GM18951 (cell line): ENCODE measurements around the gene RRAGD.

Source experiments
- POLR2A ChIP-seq: IDR thresholded peaks from 4 replicates; pipeline ENCODE4 v1.6.1; 2011; ENCODE audit warnings: mild to moderate bottlenecking; ENCODE audit not compliant: insufficient read length, insufficient read depth; ENCODE audit errors: extremely low read depth
- in situ Hi-C: fragments of 300-500 bp; cut with MboI; formaldehyde crosslinking; loops from one replicate; pipeline ENCODE4 v1.12.0; 2022; ENCODE audit warnings: low sequenced_read_pairs, mixed read lengths, inconsistent platforms; ENCODE audit not compliant: unreplicated experiment

RRAGD gene, protein sequence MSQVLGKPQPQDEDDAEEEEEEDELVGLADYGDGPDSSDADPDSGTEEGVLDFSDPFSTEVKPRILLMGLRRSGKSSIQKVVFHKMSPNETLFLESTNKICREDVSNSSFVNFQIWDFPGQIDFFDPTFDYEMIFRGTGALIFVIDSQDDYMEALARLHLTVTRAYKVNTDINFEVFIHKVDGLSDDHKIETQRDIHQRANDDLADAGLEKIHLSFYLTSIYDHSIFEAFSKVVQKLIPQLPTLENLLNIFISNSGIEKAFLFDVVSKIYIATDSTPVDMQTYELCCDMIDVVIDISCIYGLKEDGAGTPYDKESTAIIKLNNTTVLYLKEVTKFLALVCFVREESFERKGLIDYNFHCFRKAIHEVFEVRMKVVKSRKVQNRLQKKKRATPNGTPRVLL

DNA sequence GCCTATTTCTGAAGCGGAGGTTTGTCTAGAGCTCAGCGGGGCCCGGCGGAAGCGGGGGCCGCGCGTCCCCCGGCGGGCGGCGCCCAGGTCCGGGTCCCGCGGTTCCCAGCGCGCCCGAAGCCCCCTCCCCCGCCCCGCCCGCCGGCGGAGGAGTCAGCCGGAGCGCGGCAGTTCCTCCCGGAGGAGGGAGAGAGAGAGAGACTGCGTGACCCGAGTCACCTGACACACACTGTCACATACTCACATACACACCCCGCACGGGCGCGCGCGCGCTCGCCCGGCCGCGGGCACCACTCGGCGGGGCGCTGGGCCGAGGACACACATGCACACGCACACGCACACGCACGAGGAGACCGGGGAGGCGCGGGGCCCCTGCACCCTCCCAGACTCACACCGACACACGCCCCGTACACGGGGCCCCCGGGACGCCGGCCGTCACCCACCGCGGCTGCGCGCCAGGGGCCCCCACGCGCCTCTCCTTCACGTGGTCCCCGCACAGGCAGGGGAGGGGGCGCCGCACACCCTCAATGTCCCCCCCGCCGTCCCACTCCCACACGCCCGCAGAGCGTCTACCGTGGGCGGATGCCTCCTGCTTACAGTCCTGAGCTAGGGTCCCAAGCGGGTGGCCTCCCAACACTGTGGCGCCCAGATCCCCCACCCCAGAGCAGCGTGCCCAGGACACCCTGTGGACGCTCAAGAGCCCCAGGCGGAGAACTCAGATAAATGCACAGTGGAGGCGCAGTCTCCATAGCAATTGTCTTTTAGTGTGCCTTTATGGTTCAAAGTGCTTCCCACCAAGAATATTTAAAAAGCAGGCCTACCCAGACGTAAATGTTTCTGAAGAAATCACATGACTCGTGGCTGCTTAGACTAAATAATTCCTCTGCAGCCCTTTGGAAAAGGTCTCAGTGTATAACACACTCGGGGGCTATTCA, at the start of gene RRAGD:
Gene RRAGD (minus strand): TSS at position 203 of the 935 bp plus-strand sequence. CDS start 280 bp downstream, outside the sequence.
- no peak for TF ChIP-seq POLR2A
- in situ Hi-C loops, result no loop called here

GRCh38 chr6:89460713-89461112, 48.6 kb upstream of the RRAGD start:
- no peak for TF ChIP-seq POLR2A
- in situ Hi-C loops, result no loop called here

DNA sequence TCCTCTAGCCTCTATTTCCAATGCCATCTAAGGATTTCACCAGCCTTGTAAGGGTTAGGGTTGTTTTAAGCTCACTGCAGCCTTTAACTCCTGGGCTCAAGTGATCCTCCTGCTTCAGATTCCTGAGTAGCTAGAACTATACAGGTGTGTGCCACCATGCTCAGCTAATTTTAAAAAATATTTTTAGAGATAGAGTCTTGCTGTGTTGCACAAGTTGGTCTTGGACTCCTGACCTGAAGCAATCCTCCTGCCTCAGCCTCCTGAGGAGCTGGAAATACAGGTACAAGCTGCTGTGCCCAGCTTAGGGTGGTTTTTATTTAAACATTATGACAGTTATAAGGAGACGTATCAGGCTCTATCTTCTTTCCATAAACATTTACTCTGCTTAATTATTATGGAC, 47.4 kb upstream of the RRAGD start:
- in situ Hi-C loops, result no loop called here
- TF ChIP-seq POLR2A, result no peak

- in situ Hi-C loops, result no loop called here
- TF ChIP-seq POLR2A, result no peak
These were observed 46.6 kb upstream of the RRAGD start for GRCh38 chr6:89458704-89459103.

DNA sequence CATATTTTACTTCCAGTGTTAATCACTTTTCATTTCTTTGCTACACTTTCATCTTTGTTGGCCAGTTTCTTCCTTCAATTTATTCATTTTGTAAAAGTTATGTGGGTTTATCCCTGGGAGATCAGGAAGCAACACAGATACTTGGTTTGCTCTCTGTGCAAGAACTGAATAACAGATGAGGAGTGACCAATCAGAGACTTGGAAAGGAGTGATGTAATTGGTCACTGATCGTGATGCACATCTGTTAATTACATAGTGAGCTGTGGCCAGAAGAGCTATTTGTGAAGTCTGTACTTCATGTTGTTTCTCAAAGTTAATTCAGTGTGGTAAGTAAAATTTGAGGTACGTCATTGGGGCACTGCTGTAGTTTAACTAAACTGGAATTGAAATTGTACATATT, 42.2 kb upstream of the RRAGD start:
- no peak for TF ChIP-seq POLR2A
- in situ Hi-C loops, result no loop called here

DNA sequence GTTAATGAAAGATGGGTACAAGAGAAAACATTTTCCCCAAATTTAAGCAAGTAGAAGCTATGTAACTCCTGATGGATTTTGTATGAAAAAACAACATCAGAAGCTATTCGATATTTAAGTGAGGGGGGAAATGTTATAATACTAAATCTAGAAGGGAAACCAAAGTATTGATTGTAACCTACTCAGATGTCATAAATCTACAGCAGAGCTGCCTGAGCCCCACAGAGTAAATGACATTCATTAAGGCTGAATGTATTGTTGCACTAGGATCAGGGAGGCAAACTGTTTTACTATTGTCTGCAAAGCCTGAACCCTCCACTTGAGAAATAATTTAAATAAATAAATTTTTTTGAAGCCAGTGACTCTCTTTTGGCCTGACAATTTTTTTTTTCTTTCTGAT, 40.2 kb upstream of the RRAGD start:
- no peak for TF ChIP-seq POLR2A
- in situ Hi-C loops, result no loop called here

DNA sequence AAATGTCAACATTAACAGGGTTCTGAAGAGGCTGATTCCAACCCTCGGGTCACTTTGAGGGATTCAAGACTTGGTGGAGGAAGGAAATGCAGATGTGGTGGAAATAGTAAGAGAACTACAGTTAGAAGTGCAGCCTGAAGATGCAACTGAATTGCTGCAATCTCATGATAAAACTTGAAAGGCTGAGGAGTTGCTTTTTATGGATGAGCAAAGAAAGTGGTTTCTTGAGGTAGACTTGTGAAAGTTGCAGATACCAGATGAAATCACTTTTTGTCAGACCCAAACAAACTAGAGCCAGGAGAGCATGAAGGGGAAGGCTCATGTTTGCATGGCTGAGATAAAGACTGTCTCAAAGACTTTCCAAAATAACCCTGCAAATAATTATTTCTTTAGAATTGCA, 37.1 kb upstream of the RRAGD start:
- in situ Hi-C loops, result no loop called here
- TF ChIP-seq POLR2A, result no peak

- TF ChIP-seq POLR2A, result no peak
These were observed 31.6 kb upstream of the RRAGD start for GRCh38 chr6:89443658-89444057.

DNA sequence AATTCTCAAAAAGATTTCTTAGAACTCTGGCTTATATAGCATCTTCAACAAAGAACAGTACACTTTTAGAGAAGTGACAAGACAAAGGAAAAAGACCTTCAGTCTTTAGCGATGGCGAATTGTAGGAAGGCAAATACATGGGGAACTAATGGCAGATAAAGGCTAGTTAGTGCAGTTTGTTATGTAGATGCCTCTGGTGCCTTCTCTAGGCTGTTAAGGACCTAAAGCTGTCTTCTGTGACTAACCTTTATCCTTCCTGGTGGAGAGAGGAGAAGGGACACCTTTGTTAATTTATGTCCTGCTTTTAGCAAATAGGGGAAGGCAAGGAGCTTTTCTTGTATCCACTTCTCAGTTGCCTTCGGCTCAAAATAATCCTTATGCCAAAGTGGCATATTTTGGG, 28.1 kb upstream of the RRAGD start:
- in situ Hi-C loops, result no loop called here
- TF ChIP-seq POLR2A, result no peak

More at GRCh38 chr6:89443658-89444057, 31.6 kb upstream of the RRAGD start:
- in situ Hi-C loops, result no loop called here

DNA sequence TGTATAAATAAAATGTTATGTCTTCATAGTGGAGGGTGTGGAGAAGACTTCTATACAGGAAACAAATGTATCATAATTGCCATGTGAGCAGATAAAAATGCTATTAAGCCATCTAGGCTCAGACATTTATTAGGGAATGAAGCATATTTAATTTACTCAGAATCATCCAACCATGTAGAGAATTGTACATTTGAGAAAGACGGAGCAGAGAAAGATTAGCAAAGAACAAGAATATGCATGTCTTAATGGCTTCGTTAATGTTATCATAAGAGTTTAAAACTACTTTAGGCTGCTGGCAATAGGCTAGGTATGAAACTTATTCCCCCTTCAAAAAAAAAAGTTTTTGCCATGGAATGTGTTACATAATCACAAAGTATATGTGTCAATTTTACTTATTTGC, 26.9 kb upstream of the RRAGD start:
- in situ Hi-C loops, result loop anchor here (10.0 kb wide), 1 partner anchor 176 kb away; no protein-coding TSS in a partner anchor
- TF ChIP-seq POLR2A, result no peak

DNA sequence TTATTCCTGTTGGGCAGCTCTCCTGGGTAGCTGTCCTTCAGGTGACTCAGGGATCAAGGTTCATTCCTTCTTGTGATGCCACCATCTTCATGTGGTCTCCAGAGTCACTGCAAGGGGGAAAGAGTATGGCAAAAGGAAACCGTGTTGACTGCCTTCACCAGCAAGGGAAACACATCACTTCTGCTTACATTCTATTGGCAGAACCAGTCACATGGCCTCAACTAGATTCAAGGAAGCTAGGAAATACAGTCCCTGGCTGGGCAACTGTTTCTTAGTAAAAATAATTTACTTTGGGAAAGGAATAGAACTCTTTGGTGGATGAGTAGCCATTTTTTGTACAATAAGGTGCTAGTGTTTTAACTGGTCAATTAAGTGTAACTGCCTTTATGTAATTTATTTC, 26.2 kb upstream of the RRAGD start:
- in situ Hi-C loops, result loop anchor here (10.0 kb wide), 1 partner anchor 177 kb away; no protein-coding TSS in a partner anchor
- TF ChIP-seq POLR2A, result no peak

- in situ Hi-C loops, result loop anchor here (10.0 kb wide), 1 partner anchor 179 kb away; no protein-coding TSS in a partner anchor
- no peak for TF ChIP-seq POLR2A
These were observed 24.2 kb upstream of the RRAGD start for GRCh38 chr6:89436226-89436625.

- in situ Hi-C loops, result loop anchor here (10.0 kb wide), 1 partner anchor 180 kb away; no protein-coding TSS in a partner anchor
- no peak for TF ChIP-seq POLR2A
These were observed 22.9 kb upstream of the RRAGD start for GRCh38 chr6:89434954-89435353.
